T47D (cell line): Measurements from ENCODE around the gene XYLB.
"Not testable (repeated sequence)": the region's sequence is repeated elsewhere in the genome, so short reads cannot be mapped to it uniquely, and the experiment has no call there.

Source experiments
- DNase-seq, 2 experiments: peaks; one replicate each; pipeline versions ENCODE4 v3.0.0 to v3.0.0-alpha.2; 2011 to 2012; ENCODE audit warnings: low read depth in 1 of 2, low spot score in 1 of 2
- JUND ChIP-seq: IDR thresholded peaks from 2 replicates; pipeline ENCODE4 v1.6.1; 2012; ENCODE audit warnings: low read depth
- in situ Hi-C: cut with HindIII; loops from 2 replicates; pipeline ENCODE4 v1.10.0; 2016; ENCODE audit warnings: low sequenced_read_pairs, low pct_unique_long_range_greater_than_20kb

XYLB gene

DNA sequence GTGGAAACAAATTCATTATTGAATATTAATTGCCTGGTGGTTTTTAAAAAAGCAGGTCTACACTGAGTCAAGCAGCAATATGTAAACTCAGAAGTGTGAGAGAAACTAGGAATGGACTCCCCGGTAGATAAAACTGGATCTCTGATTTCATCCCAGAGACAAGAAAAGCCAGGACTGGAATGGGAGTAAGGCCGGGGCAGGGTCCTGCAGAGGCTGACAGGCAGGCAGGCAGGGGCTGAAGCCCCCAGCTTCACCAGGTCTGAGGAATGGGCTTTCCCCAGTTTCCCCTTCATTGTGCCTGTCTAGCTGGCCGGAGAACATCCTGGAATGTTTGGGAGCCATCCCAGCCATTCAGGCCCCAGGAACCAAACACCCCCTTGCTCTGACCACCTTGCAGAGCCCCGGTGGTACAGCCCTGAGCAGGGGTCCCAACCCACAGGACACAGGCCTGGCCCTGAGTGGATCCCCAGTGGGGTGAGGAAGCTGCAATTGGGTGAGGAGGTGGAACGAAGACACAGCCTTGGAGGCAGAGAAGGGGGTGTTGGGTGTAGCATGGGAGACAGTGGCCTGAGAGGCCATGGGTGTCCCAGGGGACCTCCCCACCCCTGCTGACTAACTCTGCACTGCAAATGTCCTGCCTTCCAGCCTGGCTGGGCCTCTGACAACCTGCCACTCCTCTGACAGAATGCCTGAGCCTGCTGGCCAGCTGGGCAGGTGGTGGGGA, 31.7 kb upstream of the XYLB start:
- in situ Hi-C loops: no loop called here
- TF ChIP-seq JUND: no peak
- no peak for DNase-seq

- no peak for TF ChIP-seq JUND
- in situ Hi-C loops: no loop called here
- no peak for DNase-seq
These were observed 30.9 kb upstream of the XYLB start for GRCh38 chr3:38315488-38316230.

DNA sequence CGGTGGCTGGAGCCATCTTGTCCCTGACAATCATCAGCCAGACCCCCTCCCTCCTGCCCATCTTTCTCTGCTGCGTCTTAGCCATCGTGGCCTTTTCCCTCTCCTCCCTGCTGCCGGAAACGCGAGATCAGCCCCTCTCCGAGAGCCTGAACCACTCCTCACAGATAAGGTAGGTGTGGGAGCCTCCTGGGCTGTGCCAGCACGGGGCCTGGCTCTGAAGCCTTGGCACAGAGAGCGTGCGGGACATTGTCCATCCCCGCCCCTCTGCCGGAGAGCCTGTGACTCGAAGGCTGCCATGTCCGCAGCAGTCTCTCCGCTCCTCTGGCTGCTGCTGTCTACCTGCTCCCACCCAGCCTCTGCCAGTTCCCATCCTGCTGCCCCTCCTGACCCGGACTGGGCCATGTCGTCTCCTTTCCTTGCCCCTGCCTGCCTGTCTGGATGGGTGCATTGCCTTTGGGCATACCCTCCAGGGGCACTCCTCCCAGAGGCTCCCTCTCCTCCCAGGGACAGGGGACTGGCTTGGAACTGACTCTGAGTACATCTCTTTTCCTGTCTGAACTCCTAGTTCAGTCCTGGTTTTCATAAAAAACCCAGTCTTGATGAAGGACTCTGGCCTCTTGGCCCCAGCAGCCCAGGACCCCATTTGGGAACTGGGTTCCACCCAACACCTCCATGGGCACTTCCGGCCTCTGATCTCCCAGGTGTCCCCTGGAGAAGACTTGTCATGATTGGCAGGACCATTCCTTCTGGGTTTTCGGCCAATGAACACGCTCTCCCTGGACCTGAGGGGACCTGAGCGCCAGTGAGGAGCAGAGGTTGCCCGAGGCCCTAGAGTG, 30.0 kb upstream of the XYLB start:
- no peak for TF ChIP-seq JUND
- no peak for DNase-seq
- in situ Hi-C loops: no loop called here

GRCh38 chr3:38317192-38317759, 29.3 kb upstream of the XYLB start:
- in situ Hi-C loops: no loop called here
- DNase-seq: no peak
- no peak for TF ChIP-seq JUND

- TF ChIP-seq JUND: no peak
- DNase-seq: no peak
- in situ Hi-C loops: no loop called here
These were observed 27.6 kb upstream of the XYLB start for GRCh38 chr3:38318766-38319671.

- in situ Hi-C loops, DNase-seq: not testable (repeated sequence)
These were observed 25.9 kb upstream of the XYLB start for GRCh38 chr3:38320638-38321037.

DNA sequence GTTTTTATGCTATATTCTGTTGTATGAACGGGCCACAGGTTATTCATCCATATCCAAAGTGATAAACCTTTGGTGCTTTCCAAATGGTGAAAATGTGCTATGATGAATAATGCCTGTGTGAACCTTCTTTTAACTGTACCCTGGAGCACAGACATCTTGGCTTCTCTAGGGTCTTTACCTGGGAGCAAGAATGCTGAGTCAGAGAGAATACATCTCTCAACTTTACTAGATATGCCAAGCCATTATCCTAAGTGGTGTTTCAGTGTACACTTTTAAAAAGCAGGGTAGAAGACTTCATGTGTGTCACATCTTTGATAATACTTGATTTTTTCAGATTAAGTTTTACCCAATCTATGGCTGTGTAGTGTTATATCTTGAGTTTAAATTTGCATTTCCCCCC, 23.5 kb upstream of the XYLB start:
- DNase-seq: no peak
- TF ChIP-seq JUND: no peak
- in situ Hi-C loops: no loop called here

GRCh38 chr3:38325256-38325655, 21.3 kb upstream of the XYLB start:
- no peak for DNase-seq
- in situ Hi-C loops: no loop called here
- no peak for TF ChIP-seq JUND

- in situ Hi-C loops: no loop called here
- DNase-seq: peak in 1 of 2 experiments; percentile 28
These were observed 19.1 kb upstream of the XYLB start for GRCh38 chr3:38327335-38328009.

DNA sequence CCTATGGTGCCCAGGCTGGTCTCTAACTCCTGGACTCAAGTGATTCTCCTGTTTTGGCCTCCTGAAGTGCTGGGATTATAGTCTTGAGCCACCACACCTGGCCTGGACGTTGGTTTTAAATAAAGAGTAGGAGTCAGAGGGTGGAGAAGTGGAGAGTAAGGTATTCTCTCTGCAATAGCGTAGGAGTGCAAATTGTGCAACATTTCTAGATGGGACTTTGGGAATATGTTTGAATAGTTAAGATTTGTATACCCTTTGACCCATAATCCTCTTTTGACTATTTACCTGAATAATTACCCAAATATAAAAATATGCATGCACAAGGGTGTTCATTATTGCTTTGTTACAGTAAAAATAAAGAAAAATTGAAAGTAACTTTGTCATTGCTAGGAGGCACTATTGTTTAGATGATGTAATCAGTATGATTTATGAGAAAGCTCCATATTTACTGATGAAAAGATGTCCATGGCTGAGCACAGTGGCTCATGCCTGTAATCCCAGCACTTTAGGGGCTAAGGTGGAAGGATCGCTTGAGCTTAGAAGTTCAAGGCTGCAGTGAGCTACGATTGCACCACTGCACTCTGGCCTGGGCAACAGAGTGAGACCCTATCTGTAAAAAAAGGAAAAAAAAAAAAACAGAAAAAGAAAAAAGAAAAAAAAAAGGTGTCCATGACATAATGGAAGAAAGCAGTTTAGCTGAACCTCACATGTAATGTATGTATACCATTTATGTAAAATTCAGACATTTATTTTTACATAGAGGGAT, 15.1 kb upstream of the XYLB start:
- in situ Hi-C loops: no loop called here
- no peak for DNase-seq
- TF ChIP-seq JUND: no peak

More at GRCh38 chr3:38327335-38328009, 19.1 kb upstream of the XYLB start:
- TF ChIP-seq JUND: no peak

- DNase-seq: no peak
- in situ Hi-C loops: no loop called here
- no peak for TF ChIP-seq JUND
These were observed 14.4 kb upstream of the XYLB start for GRCh38 chr3:38332201-38332600.
